ENCODE measurements around the gene PRR3.
A peak's percentile ranks its signal among the peaks of the same experiment; 100 is the strongest.

PRR3 gene

DNA sequence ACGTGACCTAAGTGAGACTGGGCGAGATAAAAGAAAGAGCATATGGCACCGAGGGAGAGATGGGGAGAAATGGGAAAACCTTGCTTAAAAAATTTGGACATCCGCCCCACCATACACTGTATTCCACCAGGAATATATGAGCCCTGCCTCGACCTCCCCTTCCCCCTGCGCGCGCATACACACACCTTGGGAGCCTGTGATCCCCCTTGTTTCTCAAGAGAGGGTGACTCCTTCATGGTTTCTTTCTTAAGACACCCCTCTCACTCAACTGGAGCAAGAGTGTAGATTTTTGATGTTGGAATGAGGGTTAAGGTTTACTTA is 14.6 kb downstream of the PRR3 start:
- no peak for DNase-seq (ENCODE audit: low spot score)

DNA sequence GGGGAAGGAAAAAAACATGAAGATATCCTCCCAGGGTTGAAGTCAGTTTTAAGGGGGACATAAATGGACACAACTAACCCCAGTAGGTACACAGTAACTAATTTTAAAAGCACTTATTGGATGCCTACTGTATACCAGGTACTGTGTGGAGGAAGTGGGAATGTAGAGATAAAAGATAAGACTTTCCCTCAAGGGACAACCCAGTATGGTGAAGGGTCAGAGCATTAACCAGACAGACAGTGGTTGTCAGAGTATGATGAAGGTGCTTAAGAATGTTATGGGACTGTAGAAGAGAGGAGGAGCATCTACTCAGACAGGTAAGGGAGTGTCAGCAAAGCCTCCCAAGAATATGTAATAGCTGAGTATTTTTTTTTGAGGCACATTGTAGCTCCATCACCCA is 15.1 kb downstream of the PRR3 start:
- DNase-seq (ENCODE audit: low spot score), result no peak

- DNase-seq (ENCODE audit: low spot score), result no peak
Observed at GRCh38 chr6:30573113-30573512, 16.0 kb downstream of the PRR3 start.

- no peak for DNase-seq (ENCODE audit: low spot score)
Observed at GRCh38 chr6:30578051-30578450, 21.0 kb downstream of the PRR3 start.

GRCh38 chr6:30583921-30584320 is 26.8 kb downstream of the PRR3 start:
- no peak for DNase-seq (ENCODE audit: low spot score)

DNA sequence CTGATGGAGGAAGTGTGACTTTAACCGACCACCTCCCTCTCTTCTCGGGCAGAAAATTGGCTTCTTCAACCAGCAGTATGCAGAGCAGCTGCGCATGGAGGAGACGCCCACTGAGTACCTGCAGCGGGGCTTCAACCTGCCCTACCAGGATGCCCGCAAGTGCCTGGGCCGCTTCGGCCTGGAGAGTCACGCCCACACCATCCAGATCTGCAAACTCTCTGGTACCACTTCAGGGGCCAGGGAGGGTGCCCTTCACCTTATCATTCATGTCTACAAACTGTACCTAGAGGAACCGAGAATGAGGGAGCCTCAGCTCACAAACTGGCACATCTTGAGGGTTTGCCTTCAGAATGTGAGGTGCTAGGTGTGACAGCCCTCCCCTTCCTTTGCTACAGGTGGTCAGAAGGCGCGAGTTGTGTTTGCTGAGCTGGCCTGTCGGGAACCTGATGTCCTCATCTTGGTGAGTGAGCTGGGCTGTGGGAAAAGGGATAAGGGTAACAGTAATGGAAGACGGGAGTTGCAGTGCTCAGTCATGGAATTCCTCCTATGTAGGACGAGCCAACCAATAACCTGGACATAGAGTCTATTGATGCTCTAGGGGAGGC is 32.8 kb downstream of the PRR3 start:
- DNase-seq (ENCODE audit: low spot score), result no peak

GRCh38 chr6:30590509-30590908 is 33.4 kb downstream of the PRR3 start:
- DNase-seq (ENCODE audit: low spot score), result no peak

DNA sequence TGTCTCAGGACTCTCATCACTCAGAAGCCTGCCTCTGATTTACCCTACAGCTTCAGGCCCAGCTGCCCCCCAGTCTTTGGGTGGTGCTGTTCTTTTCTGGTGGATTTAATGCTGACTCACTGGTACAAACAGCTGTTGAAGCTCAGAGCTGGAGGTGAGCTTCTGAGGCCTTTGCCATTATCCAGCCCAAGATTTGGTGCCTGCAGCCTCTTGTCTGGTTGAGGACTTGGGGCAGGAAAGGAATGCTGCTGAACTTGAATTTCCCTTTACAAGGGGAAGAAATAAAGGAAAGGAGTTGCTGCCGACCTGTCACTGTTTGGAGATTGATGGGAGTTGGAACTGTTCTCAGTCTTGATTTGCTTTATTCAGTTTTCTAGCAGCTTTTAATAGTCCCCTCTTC is 33.9 kb downstream of the PRR3 start:
- DNase-seq (ENCODE audit: low spot score), result peak; percentile 69

- DNase-seq (ENCODE audit: low spot score), result no peak
Observed at GRCh38 chr6:30592287-30592686, 35.2 kb downstream of the PRR3 start.

DNA sequence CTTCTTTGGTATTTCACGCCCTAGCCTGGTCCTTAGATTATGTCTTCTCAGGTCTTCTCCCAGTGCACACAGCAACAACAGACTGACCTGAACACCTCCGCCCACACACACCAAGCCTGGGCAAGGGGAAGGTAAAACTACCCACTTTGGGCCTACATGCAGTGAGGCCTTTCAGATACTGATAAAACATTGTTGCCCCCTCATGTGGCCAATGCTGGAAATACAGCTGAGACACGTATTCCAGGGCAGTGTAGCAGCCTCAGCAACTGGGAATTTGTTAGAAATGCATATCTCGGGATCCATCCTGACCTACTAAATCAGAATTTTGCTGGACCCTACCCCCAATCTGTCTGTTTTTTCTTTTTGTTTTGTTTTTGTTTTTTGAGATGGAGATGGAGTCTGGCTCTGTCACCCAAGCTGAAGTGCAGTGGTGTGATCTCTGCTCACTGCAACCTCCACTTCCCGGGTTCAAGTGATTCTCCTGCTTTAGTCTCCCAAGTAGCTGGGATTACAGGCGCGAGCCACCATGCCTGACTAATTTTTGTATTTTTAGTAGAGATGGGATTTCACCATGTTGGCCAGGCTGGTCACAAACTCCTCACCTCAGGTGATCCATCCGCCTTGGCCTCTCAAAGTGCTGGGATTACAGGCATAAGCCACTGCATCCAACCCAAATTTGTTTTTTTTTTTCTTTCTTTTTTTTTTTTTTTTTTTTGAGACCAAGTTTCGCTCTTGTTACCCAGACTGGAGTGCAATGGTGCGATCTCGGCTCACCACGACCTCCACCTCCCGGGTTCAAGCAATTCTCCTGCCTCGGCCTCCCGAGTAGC is 40.4 kb downstream of the PRR3 start:
- peak; percentile 81 for DNase-seq (ENCODE audit: low spot score)

GRCh38 chr6:30598912-30599624 is 42.0 kb downstream of the PRR3 start:
- DNase-seq (ENCODE audit: low spot score), result no peak

- DNase-seq (ENCODE audit: low spot score), result no peak
Observed at GRCh38 chr6:30599625-30600324, 42.7 kb downstream of the PRR3 start.

DNA sequence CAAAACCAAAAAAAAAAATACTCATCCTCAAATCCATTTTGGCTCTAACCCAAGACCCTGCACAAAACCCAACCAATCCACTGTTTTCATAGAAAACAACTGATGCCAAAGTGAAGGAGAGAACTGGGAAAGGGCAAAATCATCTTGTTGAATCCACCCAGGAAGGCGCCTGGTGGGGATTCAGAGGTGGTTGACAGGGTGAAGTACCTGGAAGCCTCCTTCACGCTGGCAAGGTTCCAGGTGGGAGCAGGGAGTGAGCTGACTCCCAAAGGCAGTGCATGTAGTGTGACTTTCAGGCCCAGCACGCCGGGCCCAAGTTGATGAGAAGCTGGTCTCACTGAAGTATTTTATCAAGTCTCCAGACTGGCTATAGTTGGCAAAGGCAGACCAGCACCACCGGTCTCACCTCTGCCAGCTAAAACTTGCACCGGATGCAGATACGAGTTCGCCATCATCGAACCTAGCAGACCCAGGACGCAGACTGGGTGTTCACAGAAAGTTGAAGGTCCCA is 43.4 kb downstream of the PRR3 start:
- DNase-seq (ENCODE audit: low spot score), result no peak

DNA sequence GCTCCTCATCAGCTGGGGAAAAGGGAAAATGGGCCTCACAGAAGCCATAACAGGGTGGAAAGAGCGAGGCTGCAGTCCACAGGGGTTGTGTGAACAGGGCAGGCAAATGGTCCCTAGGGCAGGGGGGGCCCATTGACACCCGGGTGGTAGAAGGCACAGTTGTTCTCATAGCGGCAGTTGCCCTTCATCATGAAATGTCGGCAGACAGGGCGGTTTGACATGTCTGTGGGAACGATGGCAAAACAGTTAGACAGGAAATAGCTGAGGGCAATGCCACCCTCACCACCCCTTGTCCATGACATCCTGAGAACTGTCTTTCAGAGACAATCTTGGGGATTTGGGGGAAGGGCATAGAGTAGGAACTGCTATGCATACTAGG is 44.3 kb downstream of the PRR3 start:
- no peak for DNase-seq (ENCODE audit: low spot score)

DNA sequence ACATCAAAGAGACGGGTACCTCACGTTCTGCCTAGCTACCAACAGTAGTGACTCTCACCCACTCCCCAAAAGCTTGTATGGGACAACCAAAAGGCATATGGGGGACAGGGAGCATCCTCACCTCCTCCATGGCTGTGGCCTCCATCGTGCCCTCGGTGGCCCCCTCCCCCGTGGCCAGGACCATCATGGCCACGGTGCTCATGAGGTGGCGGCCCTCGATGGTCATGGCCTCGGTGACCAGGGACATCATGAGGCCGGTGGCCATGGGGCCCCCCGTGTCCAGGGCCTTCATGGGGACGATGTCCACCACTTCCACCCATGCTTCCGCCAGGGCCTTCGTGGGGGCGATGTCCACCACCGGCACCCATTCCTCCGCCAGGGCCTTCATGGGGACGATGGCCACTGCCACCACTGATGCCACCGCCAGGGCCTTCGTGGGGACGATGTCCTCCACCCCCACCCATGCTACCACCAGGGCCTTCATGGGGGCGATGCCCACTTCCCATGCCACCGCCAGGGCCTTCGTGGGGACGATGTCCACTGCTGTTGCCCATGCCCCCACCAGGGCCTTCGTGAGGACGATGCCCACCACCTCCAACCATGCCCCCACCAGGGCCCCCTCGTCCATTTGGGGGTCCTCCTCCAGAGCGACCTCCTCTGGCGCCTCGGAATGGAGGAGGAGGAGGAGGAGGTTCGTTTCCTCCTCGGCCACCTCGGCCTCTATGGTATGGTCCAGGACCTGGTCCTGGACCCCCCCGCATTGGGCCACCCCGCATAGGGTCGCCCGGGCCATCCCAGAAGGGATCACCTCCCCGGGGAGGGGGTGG is 44.9 kb downstream of the PRR3 start:
- DNase-seq (ENCODE audit: low spot score), result no peak

DNA sequence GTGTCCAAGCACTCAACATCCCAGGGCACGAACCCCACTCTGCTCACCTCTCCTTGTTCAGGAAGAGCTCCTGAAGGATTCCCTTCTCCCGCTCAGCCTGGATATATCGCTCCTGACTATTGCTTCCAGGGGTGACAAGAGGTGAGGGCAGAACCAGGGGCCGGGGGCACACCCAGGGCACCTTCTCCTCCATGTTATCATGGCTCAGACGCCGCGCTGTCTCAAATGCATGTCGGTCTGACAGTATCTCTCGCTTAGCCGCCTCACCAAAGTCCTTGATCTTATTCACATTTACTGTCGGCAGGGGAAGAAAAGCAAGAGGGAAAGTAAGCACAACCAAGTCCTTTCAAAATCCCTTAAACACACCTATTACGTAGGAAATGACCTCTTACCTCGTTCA is 46.9 kb downstream of the PRR3 start:
- no peak for DNase-seq (ENCODE audit: low spot score)

DNA sequence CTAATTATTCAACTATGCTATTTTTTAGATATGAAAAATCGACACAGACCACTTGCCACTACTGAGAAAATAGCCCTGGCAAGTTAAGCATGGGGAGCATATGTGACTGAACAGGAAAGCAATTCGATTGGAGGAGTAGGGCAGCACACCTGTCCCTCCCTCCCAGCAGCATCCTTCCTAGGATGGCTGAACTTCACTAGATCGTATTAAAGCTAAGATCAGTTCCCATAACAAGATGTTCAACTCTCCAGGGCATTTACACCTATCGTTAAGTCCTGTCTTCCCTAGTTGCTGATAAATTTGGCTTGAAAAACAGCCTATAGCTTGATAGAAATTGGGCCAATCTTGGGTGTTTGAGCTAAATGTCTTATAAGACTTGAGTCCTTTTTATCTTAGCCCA is 53.0 kb downstream of the PRR3 start:
- no peak for DNase-seq (ENCODE audit: low spot score)

DNA sequence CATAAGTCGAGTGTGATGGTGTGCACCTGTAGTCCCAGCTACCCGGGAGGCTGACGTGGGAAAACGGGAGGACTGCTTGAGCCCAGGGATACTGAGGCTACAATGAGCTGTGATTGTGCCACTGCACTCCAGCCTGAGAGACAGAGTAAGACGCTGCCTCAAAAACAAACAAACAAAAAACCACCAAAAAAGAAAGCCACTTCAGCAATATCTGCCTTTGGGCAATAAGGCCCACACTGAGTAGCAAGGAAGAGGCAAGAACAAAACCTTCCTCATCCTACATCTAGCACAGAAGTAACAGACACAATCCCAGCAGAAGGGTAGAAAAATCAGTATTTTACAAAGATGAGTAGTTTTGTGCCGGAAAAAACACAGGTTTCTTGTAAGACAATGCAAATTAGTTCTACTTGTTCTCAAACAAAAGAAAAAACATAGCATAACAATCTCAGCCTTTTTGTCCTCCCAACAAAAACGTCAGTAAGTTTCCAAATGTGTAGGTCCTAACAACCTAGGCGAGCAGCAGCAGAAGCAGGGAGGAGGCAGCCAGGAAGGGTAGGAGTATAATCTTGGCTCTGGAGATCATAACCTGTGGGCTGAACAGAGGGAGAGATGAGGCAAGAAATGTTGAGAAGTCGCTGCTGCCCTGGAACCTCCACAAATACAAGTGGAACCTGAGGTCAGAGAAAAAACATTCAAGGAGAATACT is 54.2 kb downstream of the PRR3 start:
- DNase-seq (ENCODE audit: low spot score), result no peak

- no peak for DNase-seq (ENCODE audit: low spot score)
Observed at GRCh38 chr6:30611856-30612194, 54.7 kb downstream of the PRR3 start.

DNA sequence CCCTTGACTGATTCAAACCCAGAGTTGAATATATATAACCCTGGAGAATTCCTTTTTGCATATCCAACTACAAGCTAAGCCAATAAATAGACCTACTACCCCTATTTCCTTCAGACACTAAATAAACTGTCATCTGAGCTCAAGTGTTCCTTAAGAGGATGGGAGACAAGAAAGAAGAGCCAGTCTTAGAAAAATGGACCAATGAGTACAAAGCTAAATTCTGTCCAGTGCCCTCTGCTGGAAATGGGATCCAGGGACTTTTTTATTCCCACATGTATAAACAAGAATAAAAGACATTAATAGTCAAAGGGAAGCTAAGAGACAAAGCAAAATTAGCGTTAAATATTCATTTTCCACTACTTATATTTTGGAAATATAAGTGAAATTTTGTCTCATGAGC is 55.1 kb downstream of the PRR3 start:
- DNase-seq (ENCODE audit: low spot score), result no peak

- no peak for DNase-seq (ENCODE audit: low spot score)
Observed at GRCh38 chr6:30612687-30613248, 55.7 kb downstream of the PRR3 start.

Measured in AG20443 (cell line).